ENCODE data around the gene MTERF2.

DNA sequence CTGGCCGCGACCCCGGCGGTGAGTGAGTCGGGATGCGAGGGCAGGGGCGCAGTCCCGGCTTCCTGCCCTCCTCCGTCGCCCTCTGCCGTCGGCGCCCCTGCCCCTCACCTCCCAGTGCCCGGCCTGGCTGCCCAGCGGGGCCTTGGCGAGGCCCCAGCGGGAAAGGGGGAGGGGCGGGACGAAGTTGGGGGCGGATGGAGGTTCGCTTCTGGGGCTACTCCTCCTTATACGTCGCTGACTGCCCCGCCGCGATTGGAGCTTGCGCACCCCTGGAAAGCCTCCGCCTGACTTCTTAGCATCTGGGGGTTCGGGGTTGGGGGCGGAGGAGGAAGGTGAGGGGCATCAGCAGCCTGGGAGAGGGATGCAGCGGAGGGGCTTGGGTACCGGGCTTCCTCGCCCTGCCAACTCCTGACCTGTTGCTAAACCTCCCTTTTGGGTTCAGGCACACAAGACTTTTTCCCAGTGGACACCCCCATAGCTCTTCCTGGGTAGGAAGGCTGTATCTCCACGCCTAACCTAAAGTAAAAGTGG is 30.8 kb downstream of the MTERF2 start:
- peak in 2 of 5 experiments; percentile 8 to 29 for TF ChIP-seq CTCF (IDR thresholded peaks at IDR 0.05)
- TF ChIP-seq EP300 (IDR thresholded peaks at IDR 0.05), result no peak
